ENCODE measurements around the gene DEFB124.
A peak's percentile ranks its signal among the peaks of the same experiment; 100 is the strongest.
"Not testable (repeated sequence)": the region's sequence is repeated elsewhere in the genome, so short reads cannot be mapped to it uniquely, and the experiment has no call there.

Gene DEFB124, protein sequence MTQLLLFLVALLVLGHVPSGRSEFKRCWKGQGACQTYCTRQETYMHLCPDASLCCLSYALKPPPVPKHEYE

DNA sequence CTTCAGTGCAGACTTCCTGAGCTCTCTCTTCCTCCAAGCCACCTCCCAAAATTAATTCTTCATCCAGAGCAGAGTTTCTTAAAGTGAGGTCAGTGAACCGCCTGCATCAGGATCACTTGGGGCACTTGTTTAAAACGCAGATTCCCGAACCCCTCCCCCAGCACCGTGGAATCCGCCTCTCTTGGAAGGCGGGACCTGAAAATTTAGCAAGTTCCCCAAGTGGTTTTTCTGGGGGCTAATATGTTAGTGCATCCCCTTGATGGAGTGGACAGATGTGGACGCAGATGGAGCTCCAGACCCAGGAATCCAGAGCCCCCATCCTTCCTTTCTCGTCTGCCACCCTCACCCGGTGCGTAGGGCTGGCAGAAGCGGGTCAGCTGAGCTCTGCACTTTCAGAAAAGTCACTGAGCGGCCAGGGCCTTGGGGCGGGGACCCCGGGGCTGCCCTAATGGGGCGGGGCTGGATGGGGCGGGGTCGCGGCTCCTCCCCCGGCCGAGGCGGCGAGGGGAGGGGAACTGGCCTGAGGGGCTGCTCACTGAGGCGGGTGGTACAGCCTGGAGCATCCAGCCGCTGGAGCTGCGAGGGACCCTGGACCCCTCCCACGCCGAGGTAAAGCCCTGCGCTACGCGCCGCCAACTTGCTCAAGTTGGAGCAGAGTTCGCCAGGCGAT is at the start of gene DEFB124, which contains the start of gene REM1:
Gene DEFB124 (minus strand): TSS at position 370 of the 670 bp plus-strand sequence. CDS start 2,114 bp downstream, outside the sequence.
Gene REM1 (plus strand): TSS at position 531 of the 670 bp plus-strand sequence. CDS start 1,158 bp downstream, outside the sequence.
- DNase-seq (ENCODE audit: low spot score) (no peak), FAIRE-seq (no peak)

DNA sequence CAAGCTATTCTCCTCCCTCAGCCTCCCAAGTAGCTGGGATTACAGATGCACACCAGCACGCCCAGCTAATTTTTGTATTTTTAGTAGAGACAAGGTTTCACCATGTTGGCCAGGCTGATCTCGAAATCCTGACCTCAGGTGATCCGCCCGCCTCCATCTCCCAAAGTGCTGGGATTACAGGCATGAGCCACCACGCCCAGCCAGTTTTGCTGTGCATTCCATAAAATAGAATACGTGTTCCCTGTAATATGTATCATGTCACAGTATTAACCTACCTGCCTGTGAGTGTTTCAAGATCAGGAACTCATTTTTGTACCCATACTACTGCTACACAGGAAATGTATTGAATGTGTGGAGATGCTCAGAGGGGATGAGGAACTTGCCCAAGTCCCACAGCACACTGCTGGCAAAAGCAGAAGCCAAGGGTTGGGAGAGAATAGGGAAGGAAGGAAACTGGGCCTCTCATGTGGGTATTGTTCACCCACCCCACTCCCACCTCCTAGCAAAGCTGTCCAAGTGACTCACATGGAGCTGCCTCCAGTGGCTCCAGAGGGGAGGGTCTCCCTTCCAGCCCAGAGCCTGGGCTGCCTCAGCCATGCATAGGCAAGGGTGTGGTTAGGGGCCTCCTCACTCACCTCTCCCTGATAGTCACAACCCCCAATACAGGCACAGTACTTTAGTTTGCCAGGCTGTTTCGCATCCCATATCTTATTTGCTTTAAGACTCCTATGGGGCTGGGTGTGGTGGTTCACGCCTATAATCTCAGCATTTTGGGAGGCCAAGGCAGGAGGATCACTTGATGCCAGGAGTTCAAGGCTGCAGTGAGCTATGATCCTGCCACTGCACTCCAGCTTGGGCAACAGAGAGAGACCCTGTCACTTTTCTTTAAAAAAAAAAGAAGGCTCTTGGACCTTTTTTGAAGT is 48.7 kb upstream of the DEFB124 start:
- no peak for FAIRE-seq
- DNase-seq (ENCODE audit: low spot score) = no peak

DNA sequence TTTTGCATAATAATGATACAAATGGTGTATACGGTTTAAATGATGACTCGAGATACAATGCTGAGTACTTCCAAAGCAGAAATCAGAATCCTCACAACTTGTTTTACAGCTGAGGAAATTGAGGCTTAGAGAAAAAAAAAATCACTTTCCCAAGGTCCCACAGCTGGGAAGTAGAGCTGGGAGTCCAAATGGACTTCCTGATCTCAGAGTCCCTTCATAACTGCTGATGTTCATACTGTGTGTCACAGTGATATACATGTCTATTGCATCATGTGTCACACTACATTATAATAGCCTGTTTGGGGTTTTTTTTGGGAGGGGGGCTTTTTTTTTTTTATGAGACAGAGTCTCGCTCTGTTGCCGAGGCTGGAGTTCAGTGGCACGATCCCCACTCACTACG is 47.8 kb upstream of the DEFB124 start:
- DNase-seq (ENCODE audit: low spot score) = no peak
- FAIRE-seq = no peak

DNA sequence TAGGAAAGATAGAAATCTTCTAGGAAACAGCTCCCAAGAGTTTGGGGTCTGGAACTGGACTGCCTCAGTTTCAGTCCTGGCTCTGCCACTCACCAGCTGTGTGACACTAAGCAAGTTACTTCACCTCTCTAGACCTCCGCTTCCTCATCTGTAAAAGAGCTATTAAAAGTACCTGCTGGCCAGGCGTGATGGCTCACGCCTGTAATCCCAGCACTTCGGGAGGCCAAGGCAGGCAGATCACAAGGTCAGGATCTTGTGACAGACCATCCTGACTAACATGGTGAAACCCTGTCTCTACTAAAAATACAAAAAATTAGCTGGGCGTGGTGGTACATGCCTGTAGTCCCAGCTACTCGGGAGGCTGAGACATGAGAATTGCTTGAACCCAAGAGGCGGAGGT is 46.3 kb upstream of the DEFB124 start:
- FAIRE-seq; DNase-seq (ENCODE audit: low spot score): not testable (repeated sequence)

DNA sequence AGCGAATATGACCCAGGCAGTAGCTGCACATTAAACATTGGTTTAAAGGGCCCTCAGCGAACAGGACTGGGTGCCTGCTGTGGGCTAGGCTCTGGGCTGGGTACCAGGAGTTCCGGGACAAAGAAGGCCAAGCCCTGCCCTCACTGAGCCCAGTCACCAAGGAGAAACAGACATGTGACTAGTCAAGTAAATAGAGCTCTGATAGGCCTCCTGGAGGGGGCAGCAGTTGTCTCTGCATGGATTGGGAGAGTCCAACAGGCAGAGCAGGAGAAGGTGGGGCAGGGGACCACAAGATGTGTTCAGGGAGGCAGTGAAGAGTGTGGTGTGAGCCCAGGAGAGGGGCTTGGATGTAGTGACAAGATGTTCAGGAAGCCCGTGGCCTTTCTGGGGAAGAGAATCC is 42.4 kb upstream of the DEFB124 start:
- FAIRE-seq (no peak), DNase-seq (ENCODE audit: low spot score) (peak; percentile 54)

DNA sequence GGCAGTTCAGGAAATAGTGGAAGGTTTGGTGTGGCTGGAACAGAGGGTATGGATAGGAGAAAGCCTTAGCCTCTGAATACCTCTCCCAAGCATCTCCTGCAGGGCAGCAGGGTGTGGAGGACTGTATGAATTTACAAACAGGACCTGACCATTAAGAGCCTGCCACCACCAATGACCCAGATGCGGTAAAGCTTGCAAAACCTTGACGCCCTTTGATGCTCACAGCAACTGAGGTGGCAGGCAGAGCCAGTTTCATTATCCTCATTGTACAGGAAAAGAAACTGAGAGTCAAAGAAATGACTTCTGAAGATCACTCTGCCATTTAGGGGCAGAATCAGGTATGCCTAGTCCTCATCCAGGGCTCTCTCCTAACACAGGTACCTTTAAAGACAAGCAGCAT is 41.7 kb upstream of the DEFB124 start:
- no peak for DNase-seq (ENCODE audit: low spot score)
- FAIRE-seq = no peak

DNA sequence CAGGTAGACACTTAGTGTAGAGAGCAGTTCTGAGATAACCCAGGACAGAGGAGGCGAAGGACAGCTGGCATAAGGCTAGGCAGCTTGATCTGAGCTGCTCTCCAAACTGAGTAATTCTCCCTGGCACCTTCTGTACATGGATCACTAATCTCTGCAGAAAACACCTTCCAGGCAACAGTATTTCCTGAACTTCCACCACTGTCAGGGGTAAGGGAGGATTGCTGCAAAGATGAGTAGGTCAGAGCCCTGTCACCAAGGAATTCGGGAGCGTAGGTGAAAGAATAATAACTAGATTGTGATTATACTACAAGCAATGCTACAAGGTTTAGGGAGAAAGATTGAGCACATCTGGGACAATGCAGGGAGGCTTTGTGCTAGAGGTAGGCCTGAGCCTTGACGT is 41.2 kb upstream of the DEFB124 start:
- FAIRE-seq (no peak), DNase-seq (ENCODE audit: low spot score) (no peak)

DNA sequence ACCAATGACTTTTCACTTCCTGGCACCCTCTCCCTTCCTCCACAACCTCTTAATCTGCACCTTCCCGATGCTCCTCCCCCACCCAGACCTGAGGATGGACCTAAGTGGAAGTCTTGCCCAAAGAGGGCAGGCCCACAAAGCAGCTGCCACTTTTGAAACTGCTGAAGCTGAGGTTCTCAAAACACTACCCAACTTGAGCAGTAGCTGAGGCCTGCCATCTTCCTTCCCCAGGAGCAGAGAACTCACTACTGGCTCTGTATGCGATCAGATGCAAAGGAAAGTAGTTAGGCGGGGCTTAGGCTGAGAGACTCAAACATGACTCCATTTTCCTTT is 40.8 kb upstream of the DEFB124 start:
- FAIRE-seq (no peak), DNase-seq (ENCODE audit: low spot score) (no peak)

DNA sequence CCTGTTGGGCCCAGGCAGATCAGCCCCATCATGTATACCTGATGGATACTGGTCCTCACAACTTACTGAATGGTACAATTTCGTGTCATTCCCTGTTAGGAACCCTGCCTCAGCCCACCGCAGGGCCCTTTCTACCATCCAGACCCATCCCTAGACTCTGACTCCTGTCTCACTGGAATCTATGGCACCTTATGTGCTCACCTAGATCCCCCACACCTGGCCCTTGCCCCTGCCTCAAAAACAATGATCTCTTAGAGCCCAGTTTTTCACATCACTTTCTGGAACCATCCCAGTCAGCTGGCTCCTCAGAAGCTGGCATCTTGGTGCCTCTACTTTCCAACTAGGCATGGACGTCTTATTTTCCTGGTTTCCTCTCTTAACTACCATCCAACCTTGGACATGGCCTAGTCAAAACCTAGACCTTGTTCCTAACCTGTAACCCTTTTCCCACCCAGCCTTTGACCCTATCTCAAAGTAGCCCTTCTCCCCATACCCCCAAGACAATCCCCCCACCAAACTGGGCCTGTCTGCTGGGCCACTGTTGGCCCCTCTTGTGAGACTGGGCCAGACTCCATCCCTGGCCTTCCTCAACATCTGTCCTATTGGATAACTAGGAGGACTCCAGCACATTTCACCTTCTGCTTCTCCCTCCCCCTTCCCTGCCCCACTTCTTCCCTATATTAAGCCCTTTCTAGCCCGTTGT is 40.3 kb upstream of the DEFB124 start:
- DNase-seq (ENCODE audit: low spot score) (no peak), FAIRE-seq (no peak)

DNA sequence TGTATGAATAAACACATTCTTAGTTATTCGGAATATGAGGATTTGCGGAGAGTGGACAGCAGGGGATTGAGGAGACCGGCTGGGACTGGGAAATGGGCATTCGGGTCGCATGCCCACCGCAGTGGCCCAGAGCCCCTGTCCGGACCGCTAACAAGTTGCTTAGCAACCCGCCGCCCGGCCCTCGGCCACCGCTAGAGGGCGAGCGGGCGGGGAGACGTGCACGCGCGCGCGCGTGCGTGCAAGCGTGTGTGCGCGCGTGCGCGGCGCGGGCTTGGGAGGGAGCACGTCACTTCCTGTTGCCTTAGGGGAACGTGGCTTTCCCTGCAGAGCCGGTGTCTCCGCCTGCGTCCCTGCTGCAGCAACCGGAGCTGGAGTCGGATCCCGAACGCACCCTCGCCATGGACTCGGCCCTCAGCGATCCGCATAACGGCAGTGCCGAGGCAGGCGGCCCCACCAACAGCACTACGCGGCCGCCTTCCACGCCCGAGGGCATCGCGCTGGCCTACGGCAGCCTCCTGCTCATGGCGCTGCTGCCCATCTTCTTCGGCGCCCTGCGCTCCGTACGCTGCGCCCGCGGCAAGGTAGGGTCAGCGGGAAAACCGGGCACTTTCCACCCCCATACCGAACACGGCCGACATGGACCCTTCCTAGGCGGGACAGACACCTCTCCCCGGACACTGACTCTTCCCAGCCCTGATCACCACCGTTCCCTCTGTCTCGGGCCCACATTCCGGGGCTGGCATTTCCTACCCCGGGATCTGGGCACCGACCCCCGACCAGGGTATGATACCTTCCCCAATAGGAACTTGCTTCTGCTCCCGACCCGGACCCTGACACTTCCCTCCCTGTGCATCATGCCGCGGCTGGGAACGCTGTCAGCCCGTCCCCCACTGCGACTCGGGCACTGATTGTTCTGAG is 39.5 kb upstream of the DEFB124 start, which contains the start of gene HM13:
Gene HM13 (plus strand): TSS at position 289 of the 918 bp plus-strand sequence. CDS start 110 bp downstream, at position 399.
- DNase-seq (ENCODE audit: low spot score) (peak; percentile 98), FAIRE-seq (peak; percentile 98)

DNA sequence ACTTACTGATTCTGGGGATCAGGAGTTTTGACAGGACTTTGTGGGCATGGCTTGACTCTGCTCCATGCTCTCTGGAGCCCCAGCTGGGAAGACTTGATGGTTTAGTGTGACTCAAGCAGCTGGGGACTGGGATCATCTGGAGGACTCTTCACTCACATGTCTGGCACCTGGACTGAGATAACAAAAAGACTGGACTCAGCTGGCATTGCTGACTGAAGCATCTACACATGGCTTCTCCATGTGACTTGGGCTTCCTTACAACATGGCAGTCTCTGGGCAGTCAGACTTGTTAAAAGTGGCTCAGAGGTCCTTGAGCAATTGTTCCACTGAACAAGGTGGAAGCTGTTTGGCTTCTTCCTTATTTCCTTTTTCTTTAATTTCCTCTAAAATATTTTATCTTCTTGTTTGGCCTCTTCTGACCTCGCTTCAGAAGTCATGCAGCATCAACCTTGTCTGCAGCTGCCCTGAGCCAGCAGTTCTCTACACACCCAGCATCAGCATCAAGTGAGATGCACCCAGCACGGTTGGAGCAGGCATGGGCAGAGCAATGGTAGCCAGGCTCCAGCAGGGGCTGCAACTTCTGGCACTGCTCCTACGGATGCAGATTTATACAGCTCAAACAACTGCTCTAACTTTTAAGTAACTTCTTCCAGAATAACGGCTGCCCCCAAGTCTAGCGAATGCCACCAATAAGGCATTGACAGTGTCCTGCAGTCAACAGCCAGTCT is 33.8 kb upstream of the DEFB124 start:
- FAIRE-seq = no peak
- no peak for DNase-seq (ENCODE audit: low spot score)

DNA sequence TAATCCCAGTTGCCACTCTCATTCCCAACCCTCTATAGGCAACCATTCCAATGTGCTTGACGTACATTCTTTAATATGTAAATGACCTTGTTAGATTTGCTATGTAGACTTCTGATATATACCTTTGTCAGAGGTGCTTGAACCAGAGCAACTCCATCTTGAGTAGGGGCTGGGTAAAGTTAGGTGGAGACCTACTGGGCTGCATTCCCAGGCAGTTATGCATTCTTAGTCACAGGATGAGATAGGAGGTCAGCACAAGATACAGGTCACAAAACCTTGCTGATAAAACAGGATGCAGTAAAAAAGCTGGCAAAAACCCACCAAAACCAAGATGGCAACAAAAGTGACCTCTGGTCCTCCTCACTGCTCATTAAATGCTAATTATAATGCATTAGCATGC is 31.0 kb upstream of the DEFB124 start:
- DNase-seq (ENCODE audit: low spot score) = no peak
- no peak for FAIRE-seq

DNA sequence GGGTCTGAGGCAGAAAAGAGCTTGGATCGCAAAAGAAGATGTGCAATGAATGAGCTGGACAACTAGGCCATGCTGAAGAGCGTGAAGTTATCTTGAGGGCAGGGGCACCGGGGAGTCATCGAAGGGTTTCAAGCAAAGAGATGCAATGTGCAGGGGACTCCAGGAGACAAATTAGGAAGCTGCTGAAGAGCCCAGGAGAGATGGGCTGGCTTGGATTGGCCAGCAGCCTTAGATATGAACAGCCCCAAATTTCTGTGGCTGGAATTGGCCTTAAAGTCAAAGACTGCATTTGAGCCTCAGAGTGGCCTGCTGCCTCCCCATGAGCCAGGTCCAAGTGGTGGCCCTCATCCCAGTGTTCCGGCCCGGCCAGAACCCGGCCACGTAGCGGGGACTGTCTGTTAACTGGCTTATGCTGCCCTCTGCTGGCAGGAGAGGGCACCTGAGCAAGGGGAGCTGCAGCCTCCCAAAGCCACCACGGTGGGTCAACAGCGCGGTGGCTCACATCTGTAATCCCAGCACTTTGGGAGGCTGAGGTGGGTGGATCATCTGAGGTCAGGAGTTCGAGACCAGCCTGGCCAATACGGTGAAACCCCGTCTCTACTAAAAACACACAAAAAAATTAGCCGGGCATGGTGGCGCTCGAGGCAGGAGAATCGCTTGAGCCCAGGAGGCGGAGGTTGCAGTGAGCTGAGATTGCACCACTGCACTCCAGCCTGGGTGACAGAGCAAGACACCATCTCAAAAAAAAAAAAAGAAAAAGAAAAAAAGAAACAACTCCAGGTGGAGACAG is 28.2 kb upstream of the DEFB124 start:
- peak; percentile 91 for DNase-seq (ENCODE audit: low spot score)
- FAIRE-seq = peak; percentile 53

DNA sequence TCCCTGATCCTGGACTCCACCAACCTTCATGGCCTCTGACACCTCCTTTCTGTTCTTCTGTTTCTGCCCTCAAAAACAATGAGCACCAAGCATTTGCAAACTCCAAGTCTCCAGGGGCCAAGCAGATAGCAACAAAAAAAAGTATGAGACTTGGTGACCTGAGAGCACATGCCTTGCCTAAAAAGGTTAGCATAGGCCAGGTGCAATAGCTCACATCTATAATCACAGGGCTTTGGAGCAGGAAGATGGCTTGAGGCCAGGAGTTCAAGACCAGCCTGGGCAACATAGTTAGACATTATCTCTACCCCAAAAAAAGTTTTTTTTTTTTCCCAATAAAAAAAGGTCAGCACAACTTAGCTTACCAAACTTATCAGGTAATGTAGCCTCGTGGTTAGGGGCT is 25.6 kb upstream of the DEFB124 start:
- no peak for DNase-seq (ENCODE audit: low spot score)
- FAIRE-seq = no peak

DNA sequence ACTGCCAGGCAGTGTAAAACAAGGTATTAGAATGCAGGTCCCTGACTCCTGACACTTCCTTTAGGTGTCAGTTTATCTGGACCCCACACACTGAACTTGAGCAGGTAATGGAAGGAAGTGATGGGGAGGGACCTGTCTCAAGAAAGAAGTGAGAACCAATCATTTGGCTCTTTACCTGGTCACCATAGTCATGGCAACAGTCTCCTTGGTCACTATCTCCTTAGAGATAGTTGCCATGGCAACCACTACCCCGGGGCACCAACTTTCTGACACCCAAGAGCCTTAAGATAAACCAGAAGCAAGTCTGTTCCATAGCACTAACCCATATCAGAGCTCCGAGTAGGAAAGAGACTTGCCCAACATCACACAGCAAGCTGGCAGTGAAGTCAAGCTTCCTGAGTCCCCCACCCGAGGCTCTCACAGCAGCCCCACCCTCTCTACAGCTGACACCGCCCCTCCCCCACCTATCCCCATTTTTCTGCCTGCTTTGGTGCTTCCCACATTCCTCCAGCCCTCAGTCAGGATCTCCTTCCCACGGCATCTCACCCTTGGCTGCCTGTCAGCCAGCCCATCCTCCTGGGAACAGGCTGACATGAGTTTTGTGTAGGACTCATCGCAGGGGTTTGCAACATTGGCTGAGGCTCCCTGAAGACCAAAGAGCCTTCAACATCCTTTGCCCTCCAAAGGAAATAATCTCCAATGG is 23.1 kb upstream of the DEFB124 start:
- DNase-seq (ENCODE audit: low spot score) = no peak
- no peak for FAIRE-seq

DNA sequence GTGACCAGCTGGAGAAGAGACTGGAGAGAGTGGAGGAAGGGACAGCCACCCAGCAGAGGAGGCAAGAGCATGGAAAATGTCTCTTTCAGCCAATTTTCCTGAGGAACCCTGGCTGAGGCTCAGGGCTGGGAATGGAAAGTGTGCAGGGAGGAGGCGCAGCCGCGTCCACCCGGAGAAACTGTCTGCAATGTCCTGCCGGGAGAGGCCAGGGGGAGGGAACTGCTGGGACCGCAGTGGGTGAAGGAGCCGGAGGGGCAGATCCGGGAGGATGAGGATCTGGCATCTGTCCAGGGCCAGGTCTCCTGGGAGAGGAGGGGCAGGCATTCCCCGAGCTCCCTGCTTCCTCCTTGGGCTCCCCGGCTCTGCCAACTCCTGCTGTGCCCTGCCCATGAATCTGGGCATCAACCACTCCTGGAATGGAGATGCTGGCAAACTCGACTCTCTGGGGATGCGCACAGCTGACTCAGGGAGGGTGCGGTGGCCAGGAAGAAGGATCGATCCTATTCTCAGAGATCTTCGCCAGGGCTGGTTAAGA is 21.9 kb upstream of the DEFB124 start:
- DNase-seq (ENCODE audit: low spot score) (peak; percentile 73), FAIRE-seq (peak; percentile 50)

DNA sequence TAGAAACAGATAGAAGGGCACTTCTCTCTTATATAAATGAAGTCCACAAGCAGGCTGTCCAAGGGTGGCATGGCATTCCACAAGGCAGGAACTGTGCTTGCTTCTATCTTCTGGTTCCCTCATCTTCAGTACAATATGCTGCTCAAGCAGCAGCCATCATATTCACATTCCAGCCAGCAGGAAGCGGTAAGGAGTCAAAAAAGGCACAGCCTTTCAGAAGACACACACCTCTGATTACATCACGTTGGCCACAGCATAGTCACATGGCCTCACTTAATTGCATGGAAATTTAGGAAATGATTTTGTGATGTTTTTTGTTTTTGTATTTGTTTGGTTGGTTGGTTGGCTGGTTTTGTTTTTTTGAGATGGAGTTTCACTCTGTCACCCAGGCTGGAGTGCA is 19.2 kb upstream of the DEFB124 start:
- FAIRE-seq (no peak), DNase-seq (ENCODE audit: low spot score) (no peak)

DNA sequence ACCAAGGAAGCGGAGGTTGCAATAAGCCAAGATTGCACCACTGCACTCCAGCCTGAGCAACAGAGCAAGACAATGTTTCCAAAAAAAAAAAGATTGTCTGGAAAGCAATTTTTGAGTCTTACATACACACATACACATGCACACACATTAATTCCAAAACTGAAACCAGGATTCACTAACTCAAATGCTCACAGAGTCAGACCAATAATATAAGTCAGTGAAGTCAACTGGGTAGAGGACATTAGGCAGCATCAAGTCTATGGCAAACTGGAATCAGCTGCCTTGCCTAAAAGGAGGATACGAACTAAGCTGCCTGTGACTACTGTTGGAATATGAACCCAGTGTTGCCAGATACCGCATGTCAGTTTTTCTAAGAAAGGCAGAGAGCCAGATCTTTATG is 15.8 kb upstream of the DEFB124 start:
- DNase-seq (ENCODE audit: low spot score) (no peak), FAIRE-seq (no peak)

Data from urothelium cell line (cell line).